Measurements from ENCODE around the gene CCDC9B. TPM values are rescaled to one million over a fixed set of nuclear protein-coding genes. Genes with fewer than 3 reads are reported as not detected.
A peak's percentile ranks its signal among the peaks of the same experiment; 100 is the strongest.

CCDC9B gene
- total RNA-seq, 4 donors from 2014 or later: 28.0 to 105 (median 66.7) TPM

GRCh38 chr15:40317580-40317979 is 23.2 kb downstream of the CCDC9B start:
- ATAC-seq: no peak
- peaks cover 9% of the 10 kb centered on the region for H3K27me3 ChIP-seq

GRCh38 chr15:40316931-40317330 is 23.8 kb downstream of the CCDC9B start:
- Histone ChIP-seq H3K27ac (no peak overlapping the region), H3K4me3 (no peak overlapping the region), H3K36me3 (no peaks in the 10 kb centered on the region), H3K4me1 (peaks cover 0 to 15% (median 0%) of the 10 kb centered on the region in 3 donors), H3K27me3 (peaks cover 9% of the 10 kb centered on the region), H3K9me3 (no peaks in the 10 kb centered on the region)
- no peak for ATAC-seq
- TF ChIP-seq POLR2AphosphoS5 (IDR thresholded peaks at IDR 0.05) (no peak), CTCF (IDR thresholded peaks at IDR 0.05) (no peak), EP300 (IDR thresholded peaks at IDR 0.05) (no peak), POLR2A (IDR thresholded peaks at IDR 0.05) (no peak)
- 63 to 76% methylated on average over 2 to 3 of the region's 3 CpGs for WGBS, 2 donors (ENCODE audit: low coverage in 1 of 2)

More at GRCh38 chr15:40317580-40317979, 23.2 kb downstream of the CCDC9B start:
- Histone ChIP-seq H3K4me3 (no peak overlapping the region), H3K9me3 (no peaks in the 10 kb centered on the region), H3K36me3 (no peaks in the 10 kb centered on the region), H3K4me1 (peaks cover 0 to 22% (median 0%) of the 10 kb centered on the region in 3 donors), H3K27ac (no peak overlapping the region)
- TF ChIP-seq EP300 (IDR thresholded peaks at IDR 0.05): no peak
- TF ChIP-seq CTCF (IDR thresholded peaks at IDR 0.05): no peak
- TF ChIP-seq POLR2A (IDR thresholded peaks at IDR 0.05): no peak
- TF ChIP-seq POLR2AphosphoS5 (IDR thresholded peaks at IDR 0.05): no peak
- WGBS, 2 donors (ENCODE audit: low coverage in 1 of 2): 59 to 64% methylated on average over 4 of the region's 4 CpGs

- 76 to 92% methylated on average over 2 to 4 of the region's 4 CpGs for WGBS, 2 donors (ENCODE audit: low coverage in 1 of 2)
- H3K4me1 ChIP-seq: no peaks in the 10 kb centered on the region
- no peak overlapping the region for H3K4me3 ChIP-seq
- peaks cover 9% of the 10 kb centered on the region for H3K27me3 ChIP-seq
- no peak for ATAC-seq
- TF ChIP-seq EP300 (IDR thresholded peaks at IDR 0.05) (no peak), POLR2A (IDR thresholded peaks at IDR 0.05) (no peak), POLR2AphosphoS5 (IDR thresholded peaks at IDR 0.05) (no peak), CTCF (IDR thresholded peaks at IDR 0.05) (no peak)
- H3K36me3 ChIP-seq: no peaks in the 10 kb centered on the region
- no peaks in the 10 kb centered on the region for H3K9me3 ChIP-seq
- H3K27ac ChIP-seq: no peak overlapping the region
These were observed 25.9 kb downstream of the CCDC9B start for GRCh38 chr15:40314723-40315276.

GRCh38 chr15:40313531-40314398 is 27.0 kb downstream of the CCDC9B start:
- H3K27me3 ChIP-seq: peaks cover 9% of the 10 kb centered on the region
- H3K4me3 ChIP-seq: no peak overlapping the region
- H3K4me1 ChIP-seq: no peaks in the 10 kb centered on the region
- H3K9me3 ChIP-seq: no peaks in the 10 kb centered on the region
- H3K27ac ChIP-seq: no peak overlapping the region
- H3K36me3 ChIP-seq: no peaks in the 10 kb centered on the region
- TF ChIP-seq CTCF (IDR thresholded peaks at IDR 0.05): no peak
- 28 to 60% methylated on average over 4 to 7 of the region's 10 CpGs for WGBS, 2 donors (ENCODE audit: low coverage in 1 of 2)
- peak; percentile 54 for ATAC-seq

Measured in gastroesophageal sphincter (tissue), 4 donors.